ENCODE data around the gene MBD6.

GRCh38 chr12:57483466-57483865 lies 39.2 kb upstream of the MBD6 start:
- TF ChIP-seq HDGF (IDR thresholded peaks at IDR 0.05; ENCODE audit: borderline replicate concordance) (no peak), FOXK2 (IDR thresholded peaks at IDR 0.05) (no peak), FOXM1 (IDR thresholded peaks at IDR 0.05; ENCODE audit: borderline replicate concordance) (no peak), BHLHE40 (IDR thresholded peaks at IDR 0.05; ENCODE audit: borderline replicate concordance) (no peak), TARDBP (IDR thresholded peaks at IDR 0.05) (no peak), SUZ12 (IDR thresholded peaks at IDR 0.05) (no peak), SP1 (IDR thresholded peaks at IDR 0.05) (no peak), NFRKB (IDR thresholded peaks at IDR 0.05) (no peak), FOXA1 (IDR thresholded peaks at IDR 0.05) (no peak), ARNT (IDR thresholded peaks at IDR 0.05) (no peak), LEF1 (IDR thresholded peaks at IDR 0.05; ENCODE audit: borderline replicate concordance) (no peak), L3MBTL2 (conservative IDR thresholded peaks at IDR 0.05) (no peak)
- TF ChIP-seq, protein P1, sequence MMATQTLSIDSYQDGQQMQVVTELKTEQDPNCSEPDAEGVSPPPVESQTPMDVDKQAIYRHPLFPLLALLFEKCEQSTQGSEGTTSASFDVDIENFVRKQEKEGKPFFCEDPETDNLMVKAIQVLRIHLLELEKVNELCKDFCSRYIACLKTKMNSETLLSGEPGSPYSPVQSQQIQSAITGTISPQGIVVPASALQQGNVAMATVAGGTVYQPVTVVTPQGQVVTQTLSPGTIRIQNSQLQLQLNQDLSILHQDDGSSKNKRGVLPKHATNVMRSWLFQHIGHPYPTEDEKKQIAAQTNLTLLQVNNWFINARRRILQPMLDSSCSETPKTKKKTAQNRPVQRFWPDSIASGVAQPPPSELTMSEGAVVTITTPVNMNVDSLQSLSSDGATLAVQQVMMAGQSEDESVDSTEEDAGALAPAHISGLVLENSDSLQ (IDR thresholded peaks at IDR 0.05), result no peak

All from HEK293T (cell line).